Breast epithelium (tissue), 4 donors: ENCODE results near the gene HSD3B2. TPM values are rescaled to one million over a fixed set of nuclear protein-coding genes. Genes with fewer than 3 reads are reported as not detected.

Experiments
- DNase-seq, 2 donors: peaks; one replicate each; pipeline ENCODE4 v3.0.0-alpha.2; 2019; ENCODE audit warnings: low spot score in 2 of 2
- H3K27ac ChIP-seq, 2 donors: fragments of 200-600 bp; sonication (generic) in 1 of 2; one replicate each; pipeline ENCODE4 v1.5.1; 2016 to 2019; ENCODE audit warnings: mild to moderate bottlenecking in 1 of 2
- H3K27me3 ChIP-seq, 2 donors: fragments of 200-600 bp; sonication (generic) in 1 of 2; one replicate each; pipeline versions ENCODE4 v1.5.1 to v1.6.0; 2017 to 2019; ENCODE audit warnings: control low read depth in 1 of 2, mild to moderate bottlenecking in 1 of 2
- H3K36me3 ChIP-seq: fragments of 200-600 bp; one replicate; pipeline ENCODE4 v1.5.1; 2019
- H3K4me1 ChIP-seq, 2 donors: fragments of 200-600 bp; sonication (generic); one replicate each; pipeline ENCODE4 v1.5.1; 2016 to 2019; ENCODE audit warnings: control low read depth in 1 of 2
- H3K4me3 ChIP-seq, 3 donors: fragments of 200-600 bp; sonication (generic); 1 replicate in 2 of 3; 2 replicates in 1 of 3; pipeline ENCODE4 v1.5.1; 2016 to 2019; ENCODE audit warnings: mild to moderate bottlenecking in 3 of 3, moderate library complexity in 2 of 3
- H3K9me3 ChIP-seq, 2 donors: fragments of 200-600 bp; sonication (generic) in 1 of 2; one replicate each; pipeline ENCODE4 v1.5.1; 2016 to 2019; ENCODE audit warnings: control low read depth in 1 of 2
- CTCF ChIP-seq, 3 donors: fragments of 450-650 bp; IDR thresholded peaks; one replicate each; pipeline ENCODE4 v1.5.1; 2016 to 2017; ENCODE audit warnings: antibody characterized with exemption in 3 of 3, mild to moderate bottlenecking in 3 of 3, moderate library complexity in 3 of 3
- POLR2A ChIP-seq: fragments of 450-650 bp; IDR thresholded peaks from one replicate; pipeline ENCODE4 v1.6.1; 2016; ENCODE audit warnings: antibody characterized with exemption, mild to moderate bottlenecking, moderate library complexity
- POLR2AphosphoS5 ChIP-seq, 3 donors: sonication (generic); formaldehyde crosslinking; IDR thresholded peaks; one replicate each; pipeline ENCODE4 v1.6.1; 2017; ENCODE audit warnings: antibody characterized with exemption in 3 of 3
- intact Hi-C: fragments of 100-400 bp; cut with DNase I; formaldehyde crosslinking; loops from one replicate; pipeline ENCODE4 v1.15.1; 2023; ENCODE audit warnings: low total_unique reads
- total RNA-seq, 3 donors: library from RNA; depleted of rRNA; stranded (reverse); fragments of >200 nt; gene quantifications; one replicate each; pipeline ENCODE4 v1.1.0, GENCODE V29; 2016

HSD3B2 gene
- total RNA-seq, 3 donors from 2014 or later = not detected

GRCh38 chr1:119449971-119450370 is 35.0 kb downstream of the HSD3B2 start:
- intact Hi-C loops = no loop called here
- TF ChIP-seq POLR2AphosphoS5 (IDR thresholded peaks at IDR 0.05) = no peak
- no peak for TF ChIP-seq CTCF (IDR thresholded peaks at IDR 0.05)
- no peak for TF ChIP-seq POLR2A
- H3K36me3 ChIP-seq = no peaks in the 10 kb centered on the region
- H3K4me3 ChIP-seq = no peak overlapping the region
- H3K27me3 ChIP-seq = no peaks in the 10 kb centered on the region
- H3K27ac ChIP-seq = no peak overlapping the region
- no peak for DNase-seq
- no peaks in the 10 kb centered on the region for H3K4me1 ChIP-seq
- no peaks in the 10 kb centered on the region for H3K9me3 ChIP-seq

- Histone ChIP-seq H3K4me3 (no peak overlapping the region), H3K36me3 (no peaks in the 10 kb centered on the region), H3K27ac (no peak overlapping the region), H3K4me1 (no peaks in the 10 kb centered on the region), H3K9me3 (no peaks in the 10 kb centered on the region), H3K27me3 (no peaks in the 10 kb centered on the region)
- TF ChIP-seq POLR2A (no peak), POLR2AphosphoS5 (IDR thresholded peaks at IDR 0.05) (no peak), CTCF (IDR thresholded peaks at IDR 0.05) (no peak)
- no peak for DNase-seq
- intact Hi-C loops = no loop called here
Measured at GRCh38 chr1:119451158-119451557, 36.2 kb downstream of the HSD3B2 start.

- no peak overlapping the region for H3K27ac ChIP-seq
- TF ChIP-seq POLR2AphosphoS5 (IDR thresholded peaks at IDR 0.05) (no peak), POLR2A (no peak), CTCF (IDR thresholded peaks at IDR 0.05) (no peak)
- DNase-seq = no peak
- no peaks in the 10 kb centered on the region for H3K27me3 ChIP-seq
- H3K4me1 ChIP-seq = no peaks in the 10 kb centered on the region
- intact Hi-C loops = no loop called here
- H3K4me3 ChIP-seq = no peak overlapping the region
- H3K36me3 ChIP-seq = no peaks in the 10 kb centered on the region
- no peaks in the 10 kb centered on the region for H3K9me3 ChIP-seq
Measured at GRCh38 chr1:119452091-119452490, 37.1 kb downstream of the HSD3B2 start.

GRCh38 chr1:119453021-119453420 is 38.1 kb downstream of the HSD3B2 start:
- Histone ChIP-seq H3K36me3 (no peaks in the 10 kb centered on the region), H3K4me3 (no peak overlapping the region), H3K9me3 (no peaks in the 10 kb centered on the region), H3K4me1 (no peaks in the 10 kb centered on the region), H3K27ac (no peak overlapping the region), H3K27me3 (no peaks in the 10 kb centered on the region)
- intact Hi-C loops = no loop called here
- DNase-seq = no peak
- no peak for TF ChIP-seq CTCF (IDR thresholded peaks at IDR 0.05)
- no peak for TF ChIP-seq POLR2A
- no peak for TF ChIP-seq POLR2AphosphoS5 (IDR thresholded peaks at IDR 0.05)

GRCh38 chr1:119462964-119463363 is 48.0 kb downstream of the HSD3B2 start:
- Histone ChIP-seq H3K9me3 (no peaks in the 10 kb centered on the region), H3K4me1 (no peaks in the 10 kb centered on the region), H3K27me3 (no peaks in the 10 kb centered on the region), H3K4me3 (no peak overlapping the region), H3K27ac (no peak overlapping the region), H3K36me3 (no peaks in the 10 kb centered on the region)
- no peak for DNase-seq
- TF ChIP-seq CTCF (IDR thresholded peaks at IDR 0.05) = no peak
- TF ChIP-seq POLR2AphosphoS5 (IDR thresholded peaks at IDR 0.05) = no peak
- TF ChIP-seq POLR2A = no peak
- intact Hi-C loops = no loop called here
